HepG2 (cell line): ENCODE data around the gene DAG1. TPM values are rescaled to one million over a fixed set of nuclear protein-coding genes. Genes with fewer than 3 reads are reported as not detected.

ENCODE experiments used
- DRAP1 ChIP-seq: IDR thresholded peaks from 2 replicates; pipeline ENCODE4 v1.6.1; 2016; ENCODE audit warnings: missing genetic modification reagents, missing compliant biosample characterization
- FLYWCH1 ChIP-seq: sonication (generic); formaldehyde crosslinking; IDR thresholded peaks from 2 replicates; pipeline ENCODE4 v1.8.1; 2023; ENCODE audit warnings: mild to moderate bottlenecking, missing genetic modification reagents
- HNF1A ChIP-seq, 2 experiments: sonication (generic) in 1 of 2; formaldehyde crosslinking in 1 of 2; IDR thresholded peaks; 2 replicates each; pipeline versions ENCODE4 v1.4.0 to v1.6.1; 2016 to 2020; ENCODE audit warnings: borderline replicate concordance in 1 of 2, low read depth in 1 of 2, mild to moderate bottlenecking in 1 of 2, missing genetic modification reagents in 1 of 2
- KDM2A ChIP-seq: sonication (generic); formaldehyde crosslinking; IDR thresholded peaks from 2 replicates; pipeline ENCODE4 v1.4.0; 2020; ENCODE audit warnings: low read depth, missing genetic modification reagents, borderline replicate concordance
- KLF9 ChIP-seq: IDR thresholded peaks from 2 replicates; pipeline ENCODE4 v1.6.1; 2016; ENCODE audit warnings: low read depth
- PAXIP1 ChIP-seq: sonication (generic); formaldehyde crosslinking; conservative IDR thresholded peaks from 2 replicates; pipeline ENCODE4 v1.4.0; 2020; ENCODE audit warnings: mild to moderate bottlenecking, missing genetic modification reagents, moderate library complexity
- PCBP1 ChIP-seq: fragments of 200-400 bp; formaldehyde crosslinking; IDR thresholded peaks from 2 replicates; pipeline ENCODE4 v1.6.1; 2017; ENCODE audit warnings: mild to moderate bottlenecking, low read depth, low read length, borderline replicate concordance
- PRPF4 ChIP-seq: fragments of 200-400 bp; formaldehyde crosslinking; IDR thresholded peaks from 2 replicates; pipeline ENCODE4 v1.6.1; 2016; ENCODE audit warnings: low read length, low read depth; ENCODE audit not compliant: poor library complexity, severe bottlenecking
- SOX5 ChIP-seq: IDR thresholded peaks from 2 replicates; pipeline ENCODE4 v1.6.1; 2016; ENCODE audit warnings: borderline replicate concordance
- U2AF2 ChIP-seq: fragments of 200-400 bp; formaldehyde crosslinking; IDR thresholded peaks from 2 replicates; pipeline ENCODE4 v1.6.1; 2017; ENCODE audit warnings: low read depth, mild to moderate bottlenecking, low read length
- ZNF274 ChIP-seq: sonication (generic); formaldehyde crosslinking; IDR thresholded peaks from 2 replicates; pipeline ENCODE4 v1.5.1; 2020; ENCODE audit warnings: mild to moderate bottlenecking, missing genetic modification reagents
- ZNF543 ChIP-seq: sonication (generic); formaldehyde crosslinking; IDR thresholded peaks from 2 replicates; pipeline ENCODE4 v1.4.0; 2020; ENCODE audit warnings: mild to moderate bottlenecking, missing genetic modification reagents
- ZNF605 ChIP-seq: sonication (generic); formaldehyde crosslinking; IDR thresholded peaks from 2 replicates; pipeline ENCODE4 v1.8.0; 2022; ENCODE audit warnings: mild to moderate bottlenecking, missing genetic modification reagents
- ZNF629 ChIP-seq: sonication (generic); formaldehyde crosslinking; conservative IDR thresholded peaks from 2 replicates; pipeline ENCODE4 v1.5.0; 2020; ENCODE audit warnings: missing genetic modification reagents
- ZNF777 ChIP-seq: sonication (generic); formaldehyde crosslinking; IDR thresholded peaks from 2 replicates; pipeline ENCODE4 v1.4.0; 2020; ENCODE audit warnings: missing genetic modification reagents
- polyA plus RNA-seq, 8 experiments: library from polyadenylated mRNA; depleted of rRNA in 3 of 8; stranded (reverse) in 7 of 8; unstranded in 1 of 8; fragments of >200 nt; fragmentation: Illumina TruSeq in 4 of 8; extraction: Trizol in 4 of 8; gene quantifications; 2 replicates each; pipeline versions ENCODE4 v1.2.1 to v1.2.3, GENCODE V29; 2011 to 2016; ENCODE audit warnings: low read depth in 4 of 8, missing spikeins in 1 of 8, mixed read lengths in 1 of 8; ENCODE audit not compliant: insufficient read depth in 1 of 8
- total RNA-seq, 5 experiments: library from RNA; depleted of rRNA; stranded (reverse); fragments of >200 nt; fragmentation: Illumina TruSeq; extraction: Trizol; gene quantifications; 2 replicates each; pipeline ENCODE4 v1.2.3, GENCODE V29; 2016; ENCODE audit warnings: low read depth in 1 of 5

Gene DAG1
- total and polyA plus RNA-seq, 2 of the 13 experiments (the other 11 are each of a cell fraction or from before 2014, with no cell fraction given), result 47.3 to 50.4 TPM

GRCh38 chr3:49469037-49469935 lies 781 bp upstream of the DAG1 start (continued):
- TF ChIP-seq ZNF605 (0 out of 2 replicates have a peak, but pooled peaks have one; percentile 19), SOX5 (peak; percentile 5; the same call in 1 of the 2 replicates), ZNF629 (CRISPR knock-in tag) (0 out of 2 replicates have a peak, but pooled peaks have one; percentile 2), ZNF777 (CRISPR knock-in tag) (peak; percentile 51; the same call in 1 of the 2 replicates), HNF1A (IDR thresholded peaks at IDR 0.05; ENCODE audit: low read depth) (no peak), HNF1A (CRISPR knock-in tag; IDR thresholded peaks at IDR 0.05; ENCODE audit: borderline replicate concordance) (peak; percentile 16; the same call in 1 of the 2 replicates), PRPF4 (peak; percentile 58), PCBP1 (no peak), KLF9 (no peak), DRAP1 (CRISPR knock-in tag) (no peak), ZNF543 (CRISPR knock-in tag) (0 out of 2 replicates have a peak, but pooled peaks have one; percentile 47), FLYWCH1 (CRISPR knock-in tag) (0 out of 2 replicates have a peak, but pooled peaks have one; percentile 62), KDM2A (CRISPR knock-in tag) (0 out of 2 replicates have a peak, but pooled peaks have one; percentile 48), ZNF274 (CRISPR knock-in tag) (peak; percentile 27), PAXIP1 (CRISPR knock-in tag) (peak; percentile 16), U2AF2 (no peak)
